T-helper 2 cell treated with Interferon-gamma antibody and Interleukin-4, amounts not matched to agents 5 μg/mL and 100 μg/mL, for 36 hours (primary cell): ENCODE data around the gene SELL.
"Not testable (repeated sequence)": the region's sequence is repeated elsewhere in the genome, so short reads cannot be mapped to it uniquely, and the experiment has no call there.

Experiments
- DNase-seq: peaks from one replicate; pipeline ENCODE4 v3.0.0; 2021; ENCODE audit warnings: low spot score
- H3K27ac Mint-ChIP-seq: one replicate; pipeline ENCODE4 v1.8.0; 2021; ENCODE audit warnings: mild to moderate bottlenecking, mixed read lengths
- H3K27me3 Mint-ChIP-seq: one replicate; pipeline ENCODE4 v1.8.0; 2021; ENCODE audit warnings: low read depth, mixed read lengths
- H3K36me3 Mint-ChIP-seq: one replicate; pipeline ENCODE4 v1.8.0; 2021; ENCODE audit warnings: low read depth, mixed read lengths
- H3K4me1 Mint-ChIP-seq: one replicate; pipeline ENCODE4 v1.8.0; 2021; ENCODE audit warnings: low read depth, mixed read lengths
- H3K4me3 Mint-ChIP-seq: one replicate; pipeline ENCODE4 v1.8.0; 2022; ENCODE audit warnings: mild to moderate bottlenecking, moderate library complexity, mixed read lengths
- H3K9me3 Mint-ChIP-seq: one replicate; pipeline ENCODE4 v1.8.0; 2021; ENCODE audit warnings: mixed read lengths

SELL gene

DNA sequence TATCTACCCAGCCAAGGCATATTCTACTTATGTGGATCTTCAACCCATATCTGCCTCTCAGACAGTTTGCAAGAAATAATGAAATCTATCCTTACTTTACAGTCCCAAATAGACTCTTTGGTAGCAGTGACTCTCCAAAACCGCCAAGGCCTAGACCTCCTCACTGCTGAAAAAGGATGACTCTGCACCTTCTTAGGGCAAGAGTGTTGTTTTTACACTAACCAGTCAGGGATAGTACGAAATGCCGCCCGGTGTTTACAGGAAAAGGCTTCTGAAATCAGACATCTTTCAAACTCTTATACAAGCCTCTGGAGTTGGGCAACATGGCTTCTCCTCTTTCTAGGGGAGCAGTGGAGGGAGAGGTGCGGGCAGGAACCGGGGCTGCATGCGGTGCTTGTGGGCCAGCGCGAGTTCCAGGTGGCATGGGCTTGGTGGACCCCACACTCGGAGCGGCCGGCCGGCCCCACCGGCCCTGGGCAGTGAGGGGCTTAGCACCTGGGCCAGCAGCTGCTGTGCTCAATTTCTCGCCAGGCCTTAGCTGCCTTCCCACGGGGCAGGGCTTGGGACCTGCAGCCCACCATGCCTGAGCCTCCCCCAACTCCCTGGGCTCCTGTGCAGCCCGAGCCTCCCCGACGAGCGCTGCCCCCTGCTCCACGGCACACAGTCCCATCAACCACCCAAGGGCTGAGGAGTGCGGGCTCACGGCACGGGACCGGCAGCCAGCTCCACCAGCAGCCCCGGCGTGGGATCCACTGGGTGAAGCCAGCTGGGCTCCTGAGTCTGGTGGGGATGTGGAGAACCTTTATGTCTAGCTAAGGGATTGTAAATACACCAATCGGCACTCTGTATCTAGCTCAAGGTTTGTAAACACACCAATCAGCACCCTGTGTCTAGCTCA is 43.5 kb downstream of the SELL start:
- peak overlapping the region; percentile 65 for H3K4me3 Mint-ChIP-seq
- peaks cover 18% of the 10 kb centered on the region for H3K9me3 Mint-ChIP-seq
- not testable (repeated sequence) for DNase-seq, H3K27me3 Mint-ChIP-seq
- peaks cover 34% of the 10 kb centered on the region for H3K4me1 Mint-ChIP-seq
- H3K36me3 Mint-ChIP-seq, result peaks cover 17% of the 10 kb centered on the region
- peak overlapping the region; percentile 91 for H3K27ac Mint-ChIP-seq

DNA sequence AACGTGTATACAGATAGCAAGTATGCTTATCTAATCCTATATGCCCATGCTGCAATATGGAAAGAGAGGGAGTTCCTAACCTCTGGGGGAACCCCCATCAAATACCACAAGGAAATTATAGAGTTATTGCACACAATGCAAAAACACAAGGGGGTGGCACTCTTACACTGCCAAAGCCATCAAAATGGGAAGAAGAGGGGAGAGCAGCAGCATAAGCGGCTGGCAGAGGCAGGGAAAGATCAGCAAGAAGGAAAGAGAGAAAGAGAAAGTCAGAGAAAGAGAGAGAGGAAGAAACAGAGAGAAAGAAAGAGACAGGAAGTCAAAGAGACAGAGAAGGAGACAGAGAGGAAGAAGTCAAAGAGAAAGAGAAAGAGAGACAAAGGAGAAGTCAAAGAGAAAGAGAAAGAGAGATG is 44.2 kb downstream of the SELL start:
- peaks cover 18% of the 10 kb centered on the region for H3K36me3 Mint-ChIP-seq
- H3K27me3 Mint-ChIP-seq, DNase-seq: not testable (repeated sequence)
- peak overlapping the region; percentile 65 for H3K4me3 Mint-ChIP-seq
- H3K27ac Mint-ChIP-seq, result peak overlapping the region; percentile 91
- H3K4me1 Mint-ChIP-seq, result peaks cover 36% of the 10 kb centered on the region
- H3K9me3 Mint-ChIP-seq, result peaks cover 16% of the 10 kb centered on the region

DNA sequence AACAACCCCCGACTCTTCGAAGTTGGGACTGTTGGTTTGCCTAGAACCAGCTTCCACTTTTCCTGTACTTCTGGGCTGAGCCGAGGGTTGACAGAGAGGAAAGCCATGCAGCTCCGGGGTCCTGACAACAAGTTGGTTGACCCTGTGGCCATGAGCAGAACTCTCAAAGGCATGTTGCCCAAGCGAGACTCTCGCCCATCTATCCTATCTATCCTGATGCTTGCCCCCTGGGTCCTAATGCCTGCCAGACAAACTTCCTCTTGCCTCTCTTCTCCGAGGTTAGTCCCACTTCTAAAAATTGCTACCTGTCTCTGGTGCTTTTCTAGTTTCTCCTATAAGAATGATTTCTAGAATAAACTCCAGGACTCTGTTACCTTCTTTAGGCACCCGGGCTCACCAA is 48.7 kb downstream of the SELL start:
- not testable (repeated sequence) for H3K4me3 Mint-ChIP-seq, H3K9me3 Mint-ChIP-seq, DNase-seq, H3K27me3 Mint-ChIP-seq, H3K27ac Mint-ChIP-seq
- Mint-ChIP-seq H3K4me1 (peaks cover 35% of the 10 kb centered on the region), H3K36me3 (peaks cover 14% of the 10 kb centered on the region)

DNA sequence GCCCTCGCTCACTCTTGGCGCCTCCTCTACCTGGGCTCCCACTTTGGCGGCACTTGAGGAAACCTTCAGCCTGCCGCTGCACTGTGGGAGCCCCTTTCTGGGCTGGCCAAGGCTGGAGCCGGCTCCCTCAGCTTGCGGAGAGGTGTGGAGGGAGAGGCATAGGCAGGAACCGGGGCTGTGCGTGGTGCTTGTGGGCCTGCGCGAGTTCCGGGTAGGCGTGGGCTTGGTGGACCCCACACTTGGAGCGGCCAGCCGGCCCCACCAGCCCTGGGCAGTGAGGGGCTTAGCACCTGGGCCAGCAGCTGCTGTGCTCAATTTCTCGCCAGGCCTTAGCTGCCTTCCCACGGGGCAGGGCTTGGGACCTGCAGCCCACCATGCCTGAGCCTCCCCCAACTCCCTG is 50.4 kb downstream of the SELL start:
- DNase-seq, H3K27ac Mint-ChIP-seq, H3K27me3 Mint-ChIP-seq, H3K9me3 Mint-ChIP-seq, H3K4me3 Mint-ChIP-seq: not testable (repeated sequence)
- Mint-ChIP-seq H3K4me1 (peaks cover 30% of the 10 kb centered on the region), H3K36me3 (peaks cover 14% of the 10 kb centered on the region)

DNA sequence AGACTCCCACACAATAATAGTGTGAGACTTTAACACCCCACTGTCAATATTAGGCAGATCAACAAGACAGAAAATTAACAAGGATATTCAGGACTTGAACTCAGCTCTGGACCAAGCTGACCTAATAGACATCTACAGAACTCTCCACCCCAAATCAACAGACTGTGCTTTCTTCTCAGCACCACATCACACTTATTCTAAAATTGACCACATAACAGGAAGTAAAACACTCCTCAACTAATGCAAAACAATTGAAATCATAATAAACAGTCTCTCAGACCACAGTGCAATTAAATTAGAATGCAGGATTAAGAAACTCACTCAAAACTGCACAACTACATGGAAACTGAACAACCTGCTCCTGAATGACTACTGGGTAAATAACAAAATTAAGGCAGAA is 52.6 kb downstream of the SELL start:
- peak overlapping the region; percentile 25 for H3K4me3 Mint-ChIP-seq
- H3K27ac Mint-ChIP-seq, result peak overlapping the region; percentile 17
- peaks cover 48% of the 10 kb centered on the region for H3K4me1 Mint-ChIP-seq
- H3K36me3 Mint-ChIP-seq, result peaks cover 14% of the 10 kb centered on the region
- DNase-seq, H3K9me3 Mint-ChIP-seq, H3K27me3 Mint-ChIP-seq: not testable (repeated sequence)

DNA sequence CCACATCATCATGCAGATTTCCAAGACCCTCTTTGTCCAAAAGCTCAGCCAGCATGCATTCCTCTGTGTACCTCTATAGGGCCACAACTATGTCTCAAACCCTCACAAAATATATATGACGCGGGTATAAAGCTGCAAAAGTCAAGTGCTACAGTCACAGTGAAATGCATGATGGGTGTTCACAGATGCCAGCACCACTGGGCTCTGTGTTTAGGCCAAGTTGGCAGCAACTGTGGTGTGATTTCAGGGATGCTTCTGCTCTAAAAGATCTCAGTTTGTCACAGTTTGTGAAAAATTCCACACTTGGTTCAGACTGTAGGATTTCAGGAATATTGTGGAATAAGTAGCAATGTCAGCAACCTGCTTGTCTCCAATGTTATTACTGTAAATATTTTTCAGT is 57.5 kb downstream of the SELL start:
- Mint-ChIP-seq H3K36me3 (peaks cover 6% of the 10 kb centered on the region), H3K4me3 (no peak overlapping the region), H3K27ac (no peak overlapping the region), H3K4me1 (peaks cover 49% of the 10 kb centered on the region), H3K9me3 (peaks cover 9% of the 10 kb centered on the region), H3K27me3 (no peaks in the 10 kb centered on the region)
- no peak for DNase-seq

DNA sequence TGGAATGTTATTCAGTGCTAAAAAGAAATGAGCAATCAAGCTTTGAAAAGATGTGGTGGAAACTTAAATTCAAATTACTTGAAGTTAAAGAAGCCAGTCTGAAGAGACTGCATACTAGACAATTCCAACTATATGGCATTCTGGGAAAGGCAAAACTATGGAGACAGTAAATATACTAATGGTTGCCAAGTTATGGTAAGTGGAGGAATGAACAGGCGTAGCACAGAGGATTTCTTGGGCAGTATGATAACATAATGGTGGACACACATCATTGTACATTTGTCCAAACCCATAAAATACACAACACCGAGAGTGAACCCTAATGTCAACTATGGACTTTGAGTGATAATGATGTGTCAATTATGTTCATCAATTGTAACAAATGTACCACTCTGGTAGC is 60.4 kb downstream of the SELL start:
- H3K4me3 Mint-ChIP-seq, result no peak overlapping the region
- no peak for DNase-seq
- H3K27ac Mint-ChIP-seq, result no peak overlapping the region
- H3K36me3 Mint-ChIP-seq, result peaks cover 8% of the 10 kb centered on the region
- H3K9me3 Mint-ChIP-seq, result peaks cover 16% of the 10 kb centered on the region
- H3K4me1 Mint-ChIP-seq, result peaks cover 41% of the 10 kb centered on the region
- no peaks in the 10 kb centered on the region for H3K27me3 Mint-ChIP-seq

DNA sequence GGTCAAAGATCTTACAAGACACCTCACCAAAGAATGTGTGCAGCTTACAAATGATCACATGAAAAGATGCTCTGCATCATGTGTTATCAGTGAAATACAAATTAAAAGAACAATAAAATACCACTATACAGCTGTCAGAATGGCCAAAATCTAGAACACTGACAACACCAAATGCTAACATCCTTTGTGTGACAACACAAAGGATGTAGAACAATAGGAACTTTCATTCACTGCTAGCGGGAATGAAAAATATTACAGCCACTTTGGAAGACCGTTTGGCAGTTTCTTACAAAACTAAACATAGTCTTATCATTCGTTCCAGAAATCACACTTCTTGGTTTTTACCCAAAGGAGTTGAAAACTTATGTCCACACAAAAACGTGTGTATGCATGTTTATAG is 60.9 kb downstream of the SELL start:
- peaks cover 8% of the 10 kb centered on the region for H3K36me3 Mint-ChIP-seq
- H3K27ac Mint-ChIP-seq, result no peak overlapping the region
- peaks cover 36% of the 10 kb centered on the region for H3K4me1 Mint-ChIP-seq
- H3K27me3 Mint-ChIP-seq, result no peaks in the 10 kb centered on the region
- H3K9me3 Mint-ChIP-seq, result peaks cover 16% of the 10 kb centered on the region
- no peak overlapping the region for H3K4me3 Mint-ChIP-seq
- no peak for DNase-seq

DNA sequence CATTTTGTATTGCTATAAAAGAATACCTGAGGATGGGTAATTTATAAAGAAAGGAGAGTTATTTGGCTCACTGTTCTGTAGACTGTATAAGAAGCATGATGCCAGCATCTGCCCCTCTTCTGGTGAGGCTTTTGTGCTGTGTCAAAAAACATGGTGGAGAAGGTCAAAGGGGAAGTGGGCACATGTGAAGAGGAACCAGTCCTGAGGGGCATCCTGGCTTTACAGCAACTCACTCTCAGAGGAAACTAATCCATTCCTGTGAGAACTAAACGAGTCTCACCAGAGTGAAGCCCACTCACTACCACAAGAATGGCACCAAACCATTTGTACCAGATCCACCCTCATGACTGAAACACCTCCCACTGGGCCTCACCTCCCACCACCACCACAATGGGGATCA is 62.7 kb downstream of the SELL start:
- Mint-ChIP-seq H3K27me3 (no peaks in the 10 kb centered on the region), H3K4me3 (peak overlapping the region; percentile 44)

DNA sequence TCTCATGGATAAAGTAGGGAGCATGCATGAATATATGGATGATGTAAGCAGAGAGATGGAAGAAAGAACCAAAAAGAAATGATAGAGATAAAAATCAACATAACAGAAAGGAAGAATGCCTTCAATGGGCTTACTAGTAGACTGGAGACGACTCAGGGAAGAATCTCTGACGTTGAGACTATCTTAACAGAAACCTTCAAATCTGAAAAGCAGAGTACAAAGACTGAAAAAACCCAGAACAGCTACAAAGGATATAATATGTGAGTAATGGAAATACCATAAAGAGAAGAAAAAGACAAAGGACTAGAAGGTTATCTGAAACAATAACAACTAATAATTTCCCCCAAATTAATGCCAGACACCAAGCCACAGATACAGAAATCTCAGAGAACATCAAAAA is 63.2 kb downstream of the SELL start:
- Mint-ChIP-seq H3K4me3 (no peak overlapping the region), H3K27me3 (no peaks in the 10 kb centered on the region), H3K4me1 (peaks cover 26% of the 10 kb centered on the region), H3K9me3 (peaks cover 16% of the 10 kb centered on the region), H3K36me3 (peaks cover 8% of the 10 kb centered on the region), H3K27ac (peak overlapping the region; percentile 1)
- no peak for DNase-seq

More for the DNA sequence above, 62.7 kb downstream of the SELL start:
- Mint-ChIP-seq H3K9me3 (peaks cover 16% of the 10 kb centered on the region), H3K27ac (peak overlapping the region; percentile 37), H3K36me3 (peaks cover 8% of the 10 kb centered on the region), H3K4me1 (peaks cover 26% of the 10 kb centered on the region)
- no peak for DNase-seq

DNA sequence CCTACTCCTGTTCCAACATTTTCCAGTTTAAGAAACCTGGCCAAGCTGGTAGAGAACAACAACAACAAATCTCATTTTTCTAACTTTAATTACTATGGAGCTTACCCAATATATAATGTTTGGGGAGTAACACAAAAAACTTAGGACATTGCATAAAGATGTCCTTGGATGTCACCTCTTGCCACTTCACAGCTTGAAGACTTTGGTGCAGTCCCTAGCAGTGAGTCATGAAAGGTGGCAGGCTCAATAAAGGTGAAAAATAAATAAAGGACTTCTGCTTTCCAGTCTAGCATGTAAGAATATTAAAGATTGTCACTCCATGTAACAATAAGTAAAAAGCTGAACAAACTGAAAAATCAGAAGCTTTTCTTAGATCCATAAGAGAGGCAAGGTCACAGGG is 63.9 kb downstream of the SELL start:
- no peak for DNase-seq
- no peak overlapping the region for H3K4me3 Mint-ChIP-seq
- H3K4me1 Mint-ChIP-seq, result peaks cover 26% of the 10 kb centered on the region
- H3K9me3 Mint-ChIP-seq, result peaks cover 16% of the 10 kb centered on the region
- H3K36me3 Mint-ChIP-seq, result peaks cover 8% of the 10 kb centered on the region
- no peaks in the 10 kb centered on the region for H3K27me3 Mint-ChIP-seq
- no peak overlapping the region for H3K27ac Mint-ChIP-seq

DNA sequence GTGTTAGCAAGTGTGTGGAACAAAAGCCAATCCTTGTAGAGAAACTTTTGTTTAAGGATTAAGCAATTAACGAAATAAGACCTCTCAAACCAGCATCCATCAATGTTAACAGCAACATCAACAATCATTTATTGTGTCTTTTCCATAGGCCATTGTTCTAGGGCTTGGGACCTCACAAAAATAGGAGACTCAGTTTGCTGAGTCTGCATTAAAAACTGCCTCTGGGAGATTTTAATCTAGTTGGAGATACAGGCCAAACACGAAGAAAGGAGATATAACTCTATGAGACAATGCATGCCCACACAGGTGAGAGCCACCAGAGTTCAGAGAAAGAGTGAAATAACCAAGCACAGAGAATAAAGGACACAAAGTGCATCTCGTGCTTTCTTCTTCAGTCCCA is 67.1 kb downstream of the SELL start:
- no peaks in the 10 kb centered on the region for H3K27me3 Mint-ChIP-seq
- no peak overlapping the region for H3K27ac Mint-ChIP-seq
- DNase-seq, result no peak
- no peak overlapping the region for H3K4me3 Mint-ChIP-seq
- peaks cover 9% of the 10 kb centered on the region for H3K36me3 Mint-ChIP-seq
- H3K9me3 Mint-ChIP-seq, result peaks cover 16% of the 10 kb centered on the region
- H3K4me1 Mint-ChIP-seq, result peaks cover 22% of the 10 kb centered on the region
